Measurements from ENCODE around the gene CDC16.

CDC16 gene

GRCh38 chr13:114281351-114282040 lies 46.8 kb downstream of the CDC16 start, which contains the start of gene UPF3A:
UPF3A (plus strand) TSS chr13:114281601; CDS start chr13:114281640, 39 bp downstream.
- TF ChIP-seq CTCF (IDR thresholded peaks at IDR 0.05; ENCODE audit: low read length): no peak
- Histone ChIP-seq H3K9me3 (ENCODE audit: low read length) (no peaks in the 10 kb centered on the region), H3K4me1 (ENCODE audit: insufficient read depth, low read length, severe bottlenecking) (peaks cover 32% of the 10 kb centered on the region), H3K79me2 (ENCODE audit: insufficient read depth, low read length) (peaks cover 19% of the 10 kb centered on the region), H3K4me2 (ENCODE audit: low read length) (peak within 1 kb of the TSS; percentile 85), H3F3A (ENCODE audit: insufficient read depth, low read length) (peaks cover 17% of the 10 kb centered on the region; the same call in 1 of the 2 replicates), H3K27me3 (ENCODE audit: insufficient read depth, low read length) (no peaks in the 10 kb centered on the region), H2AFZ (ENCODE audit: low read length) (no peak within 1 kb of the TSS), H3K9me2 (ENCODE audit: low read depth, low read length) (no peaks in the 10 kb centered on the region), H4K20me1 (ENCODE audit: insufficient read depth, low read length) (no peaks in the 10 kb centered on the region), H3K27ac (ENCODE audit: low read depth, low read length, poor library complexity, severe bottlenecking) (peak within 1 kb of the TSS; percentile 95), H3K36me3 (ENCODE audit: insufficient read depth, low read length) (peaks cover 34% of the 10 kb centered on the region), H3K9ac (ENCODE audit: low read length) (peak within 1 kb of the TSS; percentile 79), H3K4me3 (ENCODE audit: low read depth, low read length, poor library complexity, severe bottlenecking) (peak within 1 kb of the TSS; percentile 88)

- Histone ChIP-seq H3K9me2 (ENCODE audit: low read depth, low read length) (no peaks in the 10 kb centered on the region), H3K27ac (ENCODE audit: low read depth, low read length, poor library complexity, severe bottlenecking) (peak overlapping the region; percentile 71), H3K9me3 (ENCODE audit: low read length) (no peaks in the 10 kb centered on the region), H3K9ac (ENCODE audit: low read length) (peak overlapping the region; percentile 79), H3F3A (ENCODE audit: insufficient read depth, low read length) (peaks cover 17% of the 10 kb centered on the region; the same call in 1 of the 2 replicates), H4K20me1 (ENCODE audit: insufficient read depth, low read length) (no peaks in the 10 kb centered on the region), H3K79me2 (ENCODE audit: insufficient read depth, low read length) (peaks cover 19% of the 10 kb centered on the region), H3K27me3 (ENCODE audit: insufficient read depth, low read length) (no peaks in the 10 kb centered on the region), H3K36me3 (ENCODE audit: insufficient read depth, low read length) (peaks cover 38% of the 10 kb centered on the region), H3K4me2 (ENCODE audit: low read length) (peak overlapping the region; percentile 85), H2AFZ (ENCODE audit: low read length) (no peak overlapping the region), H3K4me1 (ENCODE audit: insufficient read depth, low read length, severe bottlenecking) (peaks cover 32% of the 10 kb centered on the region), H3K4me3 (ENCODE audit: low read depth, low read length, poor library complexity, severe bottlenecking) (peak overlapping the region; percentile 88)
- TF ChIP-seq EZH2 (IDR thresholded peaks at IDR 0.05; ENCODE audit: borderline replicate concordance, low read length) (no peak), CTCF (IDR thresholded peaks at IDR 0.05; ENCODE audit: low read length) (no peak)
Measured at GRCh38 chr13:114282041-114282670, 47.5 kb downstream of the CDC16 start.

GRCh38 chr13:114283576-114283975 lies 48.9 kb downstream of the CDC16 start:
- H3K4me2 ChIP-seq (ENCODE audit: low read length): peak overlapping the region; percentile 24
- no peak overlapping the region for H2AFZ ChIP-seq (ENCODE audit: low read length)
- H3K27me3 ChIP-seq (ENCODE audit: insufficient read depth, low read length): no peaks in the 10 kb centered on the region
- no peaks in the 10 kb centered on the region for H3K9me3 ChIP-seq (ENCODE audit: low read length)
- no peaks in the 10 kb centered on the region for H3K9me2 ChIP-seq (ENCODE audit: low read depth, low read length)
- peaks cover 52% of the 10 kb centered on the region for H3K36me3 ChIP-seq (ENCODE audit: insufficient read depth, low read length)
- no peak for TF ChIP-seq CTCF (IDR thresholded peaks at IDR 0.05; ENCODE audit: low read length)
- TF ChIP-seq EZH2 (IDR thresholded peaks at IDR 0.05; ENCODE audit: borderline replicate concordance, low read length): no peak
- peaks cover 17% of the 10 kb centered on the region; the same call in 1 of the 2 replicates for H3F3A ChIP-seq (ENCODE audit: insufficient read depth, low read length)
- no peak overlapping the region for H3K27ac ChIP-seq (ENCODE audit: low read depth, low read length, poor library complexity, severe bottlenecking)
- H4K20me1 ChIP-seq (ENCODE audit: insufficient read depth, low read length): no peaks in the 10 kb centered on the region
- H3K9ac ChIP-seq (ENCODE audit: low read length): no peak overlapping the region
- H3K79me2 ChIP-seq (ENCODE audit: insufficient read depth, low read length): peaks cover 19% of the 10 kb centered on the region
- H3K4me1 ChIP-seq (ENCODE audit: insufficient read depth, low read length, severe bottlenecking): peaks cover 32% of the 10 kb centered on the region
- peak overlapping the region; percentile 11 for H3K4me3 ChIP-seq (ENCODE audit: low read depth, low read length, poor library complexity, severe bottlenecking)
